GM10266 (cell line): Measurements from ENCODE around the gene CENPP.

Experiments
- DNase-seq: peaks from one replicate; pipeline ENCODE4 v3.0.0; 2012; ENCODE audit errors: extremely low spot score
- TF ChIP-seq, protein P1 (sequence below): IDR thresholded peaks from 2 replicates; pipeline ENCODE4 v1.5.1; 2012; ENCODE audit warnings: mild to moderate bottlenecking, low read depth; ENCODE audit not compliant: control insufficient read depth, insufficient read depth; ENCODE audit errors: missing control alignments

CENPP gene

DNA sequence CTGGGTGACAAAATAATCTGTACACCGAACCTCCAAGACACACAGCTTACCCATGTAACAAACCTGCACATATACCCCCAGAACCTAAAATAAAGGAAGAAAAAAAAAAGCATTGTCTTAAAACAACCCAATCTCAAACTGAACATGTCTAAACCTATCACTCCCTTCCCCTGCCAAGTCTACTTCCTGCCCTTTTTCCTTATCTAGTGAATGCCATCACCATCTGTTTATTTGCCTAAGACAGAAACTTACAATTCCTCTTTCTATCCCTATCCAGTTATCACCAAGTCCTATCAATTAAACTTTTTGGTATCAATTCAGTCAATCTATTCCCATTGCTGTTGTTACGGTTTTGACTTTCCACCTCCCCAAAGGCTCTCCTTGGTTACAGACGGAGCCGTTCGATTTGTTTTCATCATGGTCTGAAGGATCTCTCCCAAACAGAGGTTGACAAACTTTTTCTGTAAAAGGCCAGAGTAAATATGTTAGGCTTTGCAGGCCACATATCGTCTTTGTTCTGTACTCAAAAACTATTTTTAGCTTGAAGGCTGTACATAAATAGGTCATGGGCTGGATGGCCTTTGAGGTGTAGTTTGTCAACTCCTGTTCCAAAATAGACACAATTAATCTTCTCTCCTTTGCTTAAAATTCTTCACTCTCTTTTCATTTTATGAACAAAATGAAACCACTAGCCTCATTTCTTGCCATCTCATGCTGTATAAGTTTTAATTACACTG is 12.7 kb upstream of the CENPP start:
- TF ChIP-seq, protein P1, sequence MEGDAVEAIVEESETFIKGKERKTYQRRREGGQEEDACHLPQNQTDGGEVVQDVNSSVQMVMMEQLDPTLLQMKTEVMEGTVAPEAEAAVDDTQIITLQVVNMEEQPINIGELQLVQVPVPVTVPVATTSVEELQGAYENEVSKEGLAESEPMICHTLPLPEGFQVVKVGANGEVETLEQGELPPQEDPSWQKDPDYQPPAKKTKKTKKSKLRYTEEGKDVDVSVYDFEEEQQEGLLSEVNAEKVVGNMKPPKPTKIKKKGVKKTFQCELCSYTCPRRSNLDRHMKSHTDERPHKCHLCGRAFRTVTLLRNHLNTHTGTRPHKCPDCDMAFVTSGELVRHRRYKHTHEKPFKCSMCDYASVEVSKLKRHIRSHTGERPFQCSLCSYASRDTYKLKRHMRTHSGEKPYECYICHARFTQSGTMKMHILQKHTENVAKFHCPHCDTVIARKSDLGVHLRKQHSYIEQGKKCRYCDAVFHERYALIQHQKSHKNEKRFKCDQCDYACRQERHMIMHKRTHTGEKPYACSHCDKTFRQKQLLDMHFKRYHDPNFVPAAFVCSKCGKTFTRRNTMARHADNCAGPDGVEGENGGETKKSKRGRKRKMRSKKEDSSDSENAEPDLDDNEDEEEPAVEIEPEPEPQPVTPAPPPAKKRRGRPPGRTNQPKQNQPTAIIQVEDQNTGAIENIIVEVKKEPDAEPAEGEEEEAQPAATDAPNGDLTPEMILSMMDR: no peak
- DNase-seq: no peak

DNA sequence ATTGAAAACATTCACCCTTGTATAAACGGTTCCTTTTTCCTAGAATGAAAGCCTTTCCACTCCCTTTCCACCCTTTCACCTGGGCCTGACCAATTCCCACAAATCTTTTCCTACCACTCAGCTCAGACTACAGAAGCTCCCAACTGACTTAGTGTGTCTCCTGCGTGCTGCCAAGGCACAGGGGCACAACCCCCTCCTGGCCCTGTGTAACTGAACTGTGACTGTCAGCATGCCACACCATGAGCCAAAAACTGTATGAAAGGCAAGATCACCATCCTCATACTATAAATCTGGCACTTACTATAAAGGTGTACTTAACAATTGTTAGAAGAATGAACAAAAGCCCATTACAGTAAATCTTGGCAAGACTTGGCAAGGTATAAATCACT is 12.1 kb upstream of the CENPP start:
- DNase-seq: no peak
- TF ChIP-seq, protein P1: no peak

DNA sequence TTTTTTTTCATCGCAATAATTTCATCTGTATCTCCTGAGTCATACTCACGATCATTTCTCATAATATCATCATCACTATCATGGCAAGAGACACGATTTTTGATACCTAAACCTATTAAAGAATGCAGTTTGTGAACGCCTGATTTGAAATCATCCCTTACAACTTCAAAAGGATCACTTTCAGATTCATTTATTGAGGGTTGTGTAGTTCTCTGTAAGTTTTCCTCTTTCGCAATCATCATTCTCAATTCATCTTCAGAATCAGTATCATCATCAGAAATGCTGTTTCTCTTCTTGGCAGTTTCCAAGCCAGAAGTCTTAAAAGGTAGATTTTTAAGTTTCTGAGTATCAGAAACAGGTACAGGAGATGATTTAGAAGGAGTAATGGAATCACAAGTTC is 10.3 kb upstream of the CENPP start:
- no peak for DNase-seq
- TF ChIP-seq, protein P1: no peak

DNA sequence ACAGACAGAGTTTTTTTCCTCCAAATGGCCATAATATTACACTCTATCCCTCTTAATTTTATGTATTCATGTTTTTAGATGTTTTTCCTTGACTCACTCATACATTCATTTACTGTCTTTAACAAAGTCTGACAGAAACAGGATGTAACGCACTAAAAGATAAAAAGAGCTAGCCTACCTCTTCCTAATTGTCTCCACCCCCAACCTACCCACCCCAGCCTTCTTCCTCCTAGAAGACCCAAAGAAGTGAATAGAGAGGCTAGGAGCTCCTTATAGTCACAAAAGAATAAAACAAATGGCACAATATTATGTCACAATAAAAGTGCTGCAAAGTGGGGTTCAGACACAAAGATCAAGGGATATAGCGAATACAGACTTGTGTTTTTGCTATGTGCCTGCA is 1.3 kb upstream of the CENPP start:
- TF ChIP-seq, protein P1: no peak

DNA sequence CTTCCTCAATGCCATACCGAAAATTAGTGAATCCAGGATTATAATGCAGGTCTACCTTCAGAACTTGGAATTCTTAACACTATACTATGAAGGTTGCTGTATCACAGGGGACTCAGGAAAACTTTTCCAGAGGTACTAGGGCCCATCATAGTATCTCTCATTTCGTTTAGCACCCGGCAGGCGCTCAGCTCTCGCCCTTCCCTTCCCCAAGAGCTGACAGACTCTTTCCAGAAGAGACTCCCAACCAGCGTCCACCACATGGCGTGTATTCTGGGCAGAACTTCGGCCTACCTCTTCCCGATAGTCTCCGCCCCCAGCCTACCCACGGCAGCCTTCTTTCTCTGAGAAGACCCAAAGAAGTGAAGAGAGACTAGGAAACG is 874 bp upstream of the CENPP start:
- TF ChIP-seq, protein P1: no peak
- no peak for DNase-seq

More for the DNA sequence above, 1.3 kb upstream of the CENPP start:
- DNase-seq: no peak

DNA sequence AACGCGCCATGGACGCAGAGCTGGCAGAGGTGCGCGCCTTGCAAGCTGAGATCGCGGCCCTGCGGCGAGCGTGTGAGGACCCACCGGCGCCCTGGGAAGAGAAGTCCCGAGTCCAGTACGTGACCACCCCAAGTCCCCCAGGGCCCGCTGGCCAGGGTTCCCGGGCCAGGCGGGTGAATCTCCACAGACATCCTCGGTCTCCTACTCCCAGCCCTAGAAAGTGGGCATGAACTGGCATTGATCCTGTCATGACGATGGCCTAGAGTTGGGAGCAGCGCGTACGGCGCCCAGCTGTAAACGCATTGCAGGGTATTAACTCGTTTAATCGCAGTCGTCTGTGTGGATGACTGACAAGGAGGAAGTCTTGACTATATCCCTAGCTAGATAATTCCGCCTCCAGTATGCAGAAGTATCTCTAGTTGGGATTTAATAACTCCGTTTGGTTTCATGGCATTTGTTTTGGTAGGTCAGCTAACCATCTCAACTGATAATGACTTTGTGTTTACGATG is 293 bp downstream of the CENPP start:
- DNase-seq: peak; percentile 29

More for the DNA sequence above, 293 bp downstream of the CENPP start:
- TF ChIP-seq, protein P1: no peak
